Neural cell (in vitro differentiated cells): ENCODE measurements around the gene SH3TC1. TPM values are rescaled to one million over a fixed set of nuclear protein-coding genes. Genes with fewer than 3 reads are reported as not detected.

Source experiments
- H2AFZ ChIP-seq: fragments of 200-600, 300-800 bp; sonication (generic), shearing (Covaris generic); 2 replicates; pipeline ENCODE4 v1.6.0; 2014; ENCODE audit warnings: low read depth, mild to moderate bottlenecking, antibody characterized with exemption, low read length, moderate library complexity
- H3F3A ChIP-seq: fragments of 200-600 bp; shearing (Covaris generic); 2 replicates; pipeline ENCODE4 v1.6.1; 2016; ENCODE audit warnings: mild to moderate bottlenecking, moderate library complexity, mixed read lengths, antibody characterized with exemption, low read length; ENCODE audit not compliant: insufficient read depth, poor library complexity, severe bottlenecking
- H3K27ac ChIP-seq: fragments of 200-600, 300-800 bp; sonication (generic), shearing (Covaris generic); 2 replicates; pipeline ENCODE4 v1.5.1; 2014; ENCODE audit warnings: mild to moderate bottlenecking, low read length, moderate library complexity
- H3K27me3 ChIP-seq: fragments of 300-800, 200-600 bp; sonication (generic), shearing (Covaris generic); 2 replicates; pipeline ENCODE4 v1.6.0; 2014; ENCODE audit warnings: mild to moderate bottlenecking, low read depth, low read length, moderate library complexity; ENCODE audit not compliant: insufficient read depth
- H3K36me3 ChIP-seq: fragments of 300-800, 200-600 bp; sonication (generic), shearing (Covaris generic); 2 replicates; pipeline ENCODE4 v1.5.1; 2014; ENCODE audit warnings: mild to moderate bottlenecking, antibody characterized with exemption, low read length, moderate library complexity; ENCODE audit not compliant: insufficient read depth
- H3K4me2 ChIP-seq: fragments of 300-800, 200-600 bp; sonication (generic), shearing (Covaris generic); 2 replicates; pipeline ENCODE4 v1.6.0; 2014; ENCODE audit warnings: mild to moderate bottlenecking, low read length
- H3K4me3 ChIP-seq: fragments of 300-800, 200-600 bp; sonication (generic), shearing (Covaris generic); 2 replicates; pipeline ENCODE4 v1.5.1; 2014; ENCODE audit warnings: mild to moderate bottlenecking, low read length, moderate library complexity
- H3K79me2 ChIP-seq: fragments of 200-600 bp; shearing (Covaris generic); replicated peaks from 2 replicates; pipeline ENCODE4 v1.6.0; 2014; ENCODE audit warnings: mild to moderate bottlenecking, low read length, moderate library complexity; ENCODE audit not compliant: insufficient read depth
- H3K9ac ChIP-seq: fragments of 300-800, 200-600 bp; sonication (generic), shearing (Covaris generic); 2 replicates; pipeline ENCODE4 v1.6.1; 2016; ENCODE audit warnings: mild to moderate bottlenecking, low read length, mixed read lengths
- H3K9me2 ChIP-seq: fragments of 200-600 bp; shearing (Covaris generic); 2 replicates; pipeline ENCODE4 v1.6.1; 2016; ENCODE audit warnings: mild to moderate bottlenecking, low read length, mixed read lengths; ENCODE audit not compliant: insufficient read depth
- H3K9me3 ChIP-seq: fragments of 200-600, 300-800 bp; sonication (generic), shearing (Covaris generic); 2 replicates; pipeline ENCODE4 v1.6.1; 2016; ENCODE audit warnings: mild to moderate bottlenecking, mixed run types, low read length, moderate library complexity, mixed read lengths
- H4K20me1 ChIP-seq: fragments of 200-600 bp; shearing (Covaris generic); 2 replicates; pipeline ENCODE4 v1.6.1; 2016; ENCODE audit warnings: mild to moderate bottlenecking, mixed run types; ENCODE audit not compliant: insufficient read depth
- EP300 ChIP-seq: fragments of 450-650 bp; conservative IDR thresholded peaks from 2 replicates; pipeline ENCODE4 v1.6.1; 2014; ENCODE audit warnings: antibody characterized with exemption, mild to moderate bottlenecking, moderate library complexity; ENCODE audit not compliant: poor library complexity, severe bottlenecking
- EZH2 ChIP-seq: fragments of 200-600, 300-800 bp; shearing (Covaris generic), sonication (generic); IDR thresholded peaks from 2 replicates; pipeline ENCODE4 v1.6.1; 2014; ENCODE audit warnings: antibody characterized with exemption, low read length, borderline replicate concordance, mild to moderate bottlenecking; ENCODE audit not compliant: insufficient read depth, poor library complexity, severe bottlenecking
- MXI1 ChIP-seq: fragments of 450-650 bp; conservative IDR thresholded peaks from 2 replicates; pipeline ENCODE4 v1.6.1; 2014; ENCODE audit warnings: antibody characterized with exemption, mild to moderate bottlenecking; ENCODE audit not compliant: poor library complexity, severe bottlenecking
- POLR2AphosphoS5 ChIP-seq: IDR thresholded peaks from 2 replicates; pipeline ENCODE4 v1.6.1; 2012
- RAD21 ChIP-seq: fragments of 450-650 bp; conservative IDR thresholded peaks from 2 replicates; pipeline ENCODE4 v1.6.1; 2014; ENCODE audit warnings: antibody characterized with exemption, mild to moderate bottlenecking, moderate library complexity
- SMC3 ChIP-seq: fragments of 450-650 bp; conservative IDR thresholded peaks from 2 replicates; pipeline ENCODE4 v1.6.1; 2014; ENCODE audit warnings: antibody characterized with exemption, mild to moderate bottlenecking, moderate library complexity; ENCODE audit not compliant: poor library complexity
- TAF1 ChIP-seq: IDR thresholded peaks from 2 replicates; pipeline ENCODE4 v1.6.1; 2012; ENCODE audit warnings: low read depth
- polyA plus RNA-seq: library from polyadenylated mRNA; depleted of rRNA; stranded (reverse); fragments of >200 nt; gene quantifications from 2 replicates; pipeline ENCODE4 v1.2.3, GENCODE V29; 2014
- TF ChIP-seq, protein P1 (sequence below): fragments of 450-650 bp; IDR thresholded peaks from 2 replicates; pipeline ENCODE4 v1.5.1; 2014; ENCODE audit warnings: antibody characterized with exemption, mild to moderate bottlenecking, moderate library complexity; ENCODE audit not compliant: poor library complexity, severe bottlenecking
- TF ChIP-seq, protein P2 (sequence below): IDR thresholded peaks from 2 replicates; pipeline ENCODE4 v1.6.1; 2012; ENCODE audit warnings: borderline replicate concordance

The SH3TC1 gene
- polyA plus RNA-seq, 1 donor from 2014 or later, result not detected

DNA sequence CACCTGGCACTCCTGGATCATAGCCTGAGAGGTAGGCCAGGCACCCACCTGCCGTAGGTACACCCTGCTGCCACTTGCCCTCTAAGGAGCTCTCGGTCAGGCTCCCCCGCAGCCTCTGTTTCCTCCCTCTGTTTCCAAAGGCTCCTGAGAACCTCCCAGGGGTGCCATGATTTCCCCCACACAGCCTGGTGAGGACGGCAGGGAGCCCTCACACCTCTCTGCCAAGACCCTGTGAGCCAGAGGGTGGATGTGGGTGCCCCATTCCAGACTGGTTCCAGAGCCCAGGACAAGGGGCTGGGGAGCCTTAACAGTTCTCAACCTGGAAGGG is 38.9 kb upstream of the SH3TC1 start:
- H3K4me3 ChIP-seq, result peak overlapping the region; percentile 96

DNA sequence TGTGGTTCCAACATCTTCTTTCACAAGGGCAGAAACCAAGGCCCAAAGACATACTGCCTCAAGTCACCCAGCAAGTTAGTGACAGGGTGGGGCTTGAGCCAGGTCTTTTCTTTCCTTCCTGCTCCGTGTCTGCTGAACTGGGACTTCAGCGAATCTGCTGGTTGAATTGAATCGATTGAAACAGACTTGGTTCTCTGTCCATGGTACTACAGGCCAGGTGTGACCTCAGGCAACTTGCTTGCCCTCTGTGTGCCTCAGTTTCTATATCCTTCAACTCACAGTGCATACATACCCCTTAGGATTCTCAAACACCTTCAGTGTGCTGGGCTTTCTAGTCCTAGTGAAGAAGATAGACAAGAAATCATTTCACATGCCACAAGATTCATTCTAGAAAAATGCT is 38.5 kb upstream of the SH3TC1 start:
- Histone ChIP-seq H3K36me3 (no peaks in the 10 kb centered on the region), H3K9me2 (no peaks in the 10 kb centered on the region), H4K20me1 (no peaks in the 10 kb centered on the region), H3K4me3 (peak overlapping the region; percentile 96), H3K27me3 (peaks cover 21% of the 10 kb centered on the region), H3K27ac (no peak overlapping the region), H2AFZ (no peak overlapping the region), H3K9me3 (no peaks in the 10 kb centered on the region), H3K4me2 (no peak overlapping the region), H3K9ac (no peak overlapping the region), H3F3A (no peaks in the 10 kb centered on the region), H3K79me2 (no peaks in the 10 kb centered on the region)
- TF ChIP-seq MXI1 (no peak), TAF1 (no peak), POLR2AphosphoS5 (no peak), EZH2 (no peak), EP300 (no peak)
- TF ChIP-seq, protein P1, sequence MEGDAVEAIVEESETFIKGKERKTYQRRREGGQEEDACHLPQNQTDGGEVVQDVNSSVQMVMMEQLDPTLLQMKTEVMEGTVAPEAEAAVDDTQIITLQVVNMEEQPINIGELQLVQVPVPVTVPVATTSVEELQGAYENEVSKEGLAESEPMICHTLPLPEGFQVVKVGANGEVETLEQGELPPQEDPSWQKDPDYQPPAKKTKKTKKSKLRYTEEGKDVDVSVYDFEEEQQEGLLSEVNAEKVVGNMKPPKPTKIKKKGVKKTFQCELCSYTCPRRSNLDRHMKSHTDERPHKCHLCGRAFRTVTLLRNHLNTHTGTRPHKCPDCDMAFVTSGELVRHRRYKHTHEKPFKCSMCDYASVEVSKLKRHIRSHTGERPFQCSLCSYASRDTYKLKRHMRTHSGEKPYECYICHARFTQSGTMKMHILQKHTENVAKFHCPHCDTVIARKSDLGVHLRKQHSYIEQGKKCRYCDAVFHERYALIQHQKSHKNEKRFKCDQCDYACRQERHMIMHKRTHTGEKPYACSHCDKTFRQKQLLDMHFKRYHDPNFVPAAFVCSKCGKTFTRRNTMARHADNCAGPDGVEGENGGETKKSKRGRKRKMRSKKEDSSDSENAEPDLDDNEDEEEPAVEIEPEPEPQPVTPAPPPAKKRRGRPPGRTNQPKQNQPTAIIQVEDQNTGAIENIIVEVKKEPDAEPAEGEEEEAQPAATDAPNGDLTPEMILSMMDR, result no peak

More for the DNA sequence above, 38.9 kb upstream of the SH3TC1 start:
- no peaks in the 10 kb centered on the region for H3K79me2 ChIP-seq
- no peaks in the 10 kb centered on the region for H3K9me3 ChIP-seq
- no peak overlapping the region for H3K4me2 ChIP-seq
- H3K27ac ChIP-seq, result no peak overlapping the region
- H2AFZ ChIP-seq, result no peak overlapping the region
- H3K27me3 ChIP-seq, result peaks cover 21% of the 10 kb centered on the region
- no peaks in the 10 kb centered on the region for H3K36me3 ChIP-seq
- H4K20me1 ChIP-seq, result no peaks in the 10 kb centered on the region
- no peak for TF ChIP-seq EP300
- TF ChIP-seq MXI1, result no peak
- TF ChIP-seq EZH2, result no peak
- TF ChIP-seq, protein P2, sequence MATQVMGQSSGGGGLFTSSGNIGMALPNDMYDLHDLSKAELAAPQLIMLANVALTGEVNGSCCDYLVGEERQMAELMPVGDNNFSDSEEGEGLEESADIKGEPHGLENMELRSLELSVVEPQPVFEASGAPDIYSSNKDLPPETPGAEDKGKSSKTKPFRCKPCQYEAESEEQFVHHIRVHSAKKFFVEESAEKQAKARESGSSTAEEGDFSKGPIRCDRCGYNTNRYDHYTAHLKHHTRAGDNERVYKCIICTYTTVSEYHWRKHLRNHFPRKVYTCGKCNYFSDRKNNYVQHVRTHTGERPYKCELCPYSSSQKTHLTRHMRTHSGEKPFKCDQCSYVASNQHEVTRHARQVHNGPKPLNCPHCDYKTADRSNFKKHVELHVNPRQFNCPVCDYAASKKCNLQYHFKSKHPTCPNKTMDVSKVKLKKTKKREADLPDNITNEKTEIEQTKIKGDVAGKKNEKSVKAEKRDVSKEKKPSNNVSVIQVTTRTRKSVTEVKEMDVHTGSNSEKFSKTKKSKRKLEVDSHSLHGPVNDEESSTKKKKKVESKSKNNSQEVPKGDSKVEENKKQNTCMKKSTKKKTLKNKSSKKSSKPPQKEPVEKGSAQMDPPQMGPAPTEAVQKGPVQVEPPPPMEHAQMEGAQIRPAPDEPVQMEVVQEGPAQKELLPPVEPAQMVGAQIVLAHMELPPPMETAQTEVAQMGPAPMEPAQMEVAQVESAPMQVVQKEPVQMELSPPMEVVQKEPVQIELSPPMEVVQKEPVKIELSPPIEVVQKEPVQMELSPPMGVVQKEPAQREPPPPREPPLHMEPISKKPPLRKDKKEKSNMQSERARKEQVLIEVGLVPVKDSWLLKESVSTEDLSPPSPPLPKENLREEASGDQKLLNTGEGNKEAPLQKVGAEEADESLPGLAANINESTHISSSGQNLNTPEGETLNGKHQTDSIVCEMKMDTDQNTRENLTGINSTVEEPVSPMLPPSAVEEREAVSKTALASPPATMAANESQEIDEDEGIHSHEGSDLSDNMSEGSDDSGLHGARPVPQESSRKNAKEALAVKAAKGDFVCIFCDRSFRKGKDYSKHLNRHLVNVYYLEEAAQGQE, result no peak
- no peak for TF ChIP-seq SMC3
- TF ChIP-seq TAF1, result no peak
- TF ChIP-seq POLR2AphosphoS5, result no peak
- no peak for TF ChIP-seq RAD21
- TF ChIP-seq, protein P1, result no peak
- H3F3A ChIP-seq, result no peaks in the 10 kb centered on the region
- H3K9me2 ChIP-seq, result no peaks in the 10 kb centered on the region
- H3K9ac ChIP-seq, result no peak overlapping the region
